HepG2 (cell line): Measurements from ENCODE around the gene MBD5. TPM values are rescaled to one million over a fixed set of nuclear protein-coding genes. Genes with fewer than 3 reads are reported as not detected.

Experiments
- ELF1 ChIP-seq: sonication (generic); formaldehyde crosslinking; IDR thresholded peaks from 2 replicates; pipeline ENCODE4 v1.4.0; 2020; ENCODE audit warnings: missing genetic modification reagents
- FOXC1 ChIP-seq: sonication (generic); formaldehyde crosslinking; IDR thresholded peaks from 2 replicates; pipeline ENCODE4 v1.8.0; 2022; ENCODE audit warnings: mild to moderate bottlenecking, missing genetic modification reagents, borderline replicate concordance
- GPBP1L1 ChIP-seq: sonication (generic); formaldehyde crosslinking; IDR thresholded peaks from 2 replicates; pipeline ENCODE4 v1.5.0; 2020; ENCODE audit warnings: mild to moderate bottlenecking, missing genetic modification reagents
- GZF1 ChIP-seq: sonication (generic); formaldehyde crosslinking; IDR thresholded peaks from 2 replicates; pipeline ENCODE4 v1.5.1; 2020; ENCODE audit warnings: mild to moderate bottlenecking, missing genetic modification reagents
- HCFC1 ChIP-seq: fragments of 150-350 bp; IDR thresholded peaks from 2 replicates; pipeline ENCODE4 v1.6.1; 2014; ENCODE audit warnings: low read depth, low read length
- JUND ChIP-seq: sonication (generic); formaldehyde crosslinking; IDR thresholded peaks from 2 replicates; pipeline ENCODE4 v1.8.0; 2022; ENCODE audit warnings: mild to moderate bottlenecking, missing genetic modification reagents
- NR2F2 ChIP-seq: IDR thresholded peaks from 2 replicates; pipeline ENCODE4 v1.6.1; 2012; ENCODE audit warnings: low read depth, inconsistent platforms, borderline replicate concordance
- POLR2AphosphoS5 ChIP-seq: IDR thresholded peaks from 2 replicates; pipeline ENCODE4 v1.6.1; 2012; ENCODE audit warnings: low read depth, low read length
- REXO4 ChIP-seq: sonication (generic); formaldehyde crosslinking; IDR thresholded peaks from 2 replicates; pipeline ENCODE4 v1.8.0; 2022; ENCODE audit warnings: missing genetic modification reagents, mild to moderate bottlenecking, borderline replicate concordance
- SCMH1 ChIP-seq: sonication (generic); formaldehyde crosslinking; IDR thresholded peaks from 2 replicates; pipeline ENCODE4 v1.9.0; 2021; ENCODE audit warnings: missing genetic modification reagents, mild to moderate bottlenecking, borderline replicate concordance
- SMAD9 ChIP-seq: sonication (generic); formaldehyde crosslinking; IDR thresholded peaks from 2 replicates; pipeline ENCODE4 v1.5.1; 2020; ENCODE audit warnings: mild to moderate bottlenecking, missing genetic modification reagents
- TBL1XR1 ChIP-seq: fragments of 150-350 bp; IDR thresholded peaks from 2 replicates; pipeline ENCODE4 v1.6.1; 2014; ENCODE audit warnings: borderline replicate concordance, low read length; ENCODE audit not compliant: partially characterized antibody
- THYN1 ChIP-seq: sonication (generic); formaldehyde crosslinking; IDR thresholded peaks from 2 replicates; pipeline ENCODE4 v1.8.1; 2023; ENCODE audit warnings: low read depth, mild to moderate bottlenecking, moderate library complexity, missing genetic modification reagents, borderline replicate concordance
- ZBTB25 ChIP-seq: IDR thresholded peaks from 2 replicates; pipeline ENCODE4 v1.6.1; 2018; ENCODE audit warnings: missing genetic modification reagents
- ZNF263 ChIP-seq: sonication (generic); formaldehyde crosslinking; IDR thresholded peaks from 2 replicates; pipeline ENCODE4 v1.4.0; 2020; ENCODE audit warnings: missing genetic modification reagents
- ZNF562 ChIP-seq: sonication (generic); formaldehyde crosslinking; IDR thresholded peaks from 2 replicates; pipeline ENCODE4 v1.8.0; 2022; ENCODE audit warnings: missing genetic modification reagents, borderline replicate concordance
- ZNF564 ChIP-seq: sonication (generic); formaldehyde crosslinking; IDR thresholded peaks from 2 replicates; pipeline ENCODE4 v1.8.1; 2023; ENCODE audit warnings: mild to moderate bottlenecking, missing genetic modification reagents
- ZNF670 ChIP-seq: sonication (generic); formaldehyde crosslinking; IDR thresholded peaks from 2 replicates; pipeline ENCODE4 v1.8.0; 2022; ENCODE audit warnings: mild to moderate bottlenecking, missing genetic modification reagents, borderline replicate concordance
- ZNF761 ChIP-seq: sonication (generic); formaldehyde crosslinking; conservative IDR thresholded peaks from 2 replicates; pipeline ENCODE4 v1.4.0; 2020; ENCODE audit warnings: mild to moderate bottlenecking, missing genetic modification reagents
- polyA plus RNA-seq, 8 experiments: library from polyadenylated mRNA; depleted of rRNA in 3 of 8; stranded (reverse) in 7 of 8; unstranded in 1 of 8; fragments of >200 nt; fragmentation: Illumina TruSeq in 4 of 8; extraction: Trizol in 4 of 8; gene quantifications; 2 replicates each; pipeline versions ENCODE4 v1.2.1 to v1.2.3, GENCODE V29; 2011 to 2016; ENCODE audit warnings: low read depth in 4 of 8, missing spikeins in 1 of 8, mixed read lengths in 1 of 8; ENCODE audit not compliant: insufficient read depth in 1 of 8
- total RNA-seq, 5 experiments: library from RNA; depleted of rRNA; stranded (reverse); fragments of >200 nt; fragmentation: Illumina TruSeq; extraction: Trizol; gene quantifications; 2 replicates each; pipeline ENCODE4 v1.2.3, GENCODE V29; 2016; ENCODE audit warnings: low read depth in 1 of 5
- TF ChIP-seq, protein P1 (sequence below): sonication (generic); formaldehyde crosslinking; IDR thresholded peaks from 2 replicates; pipeline ENCODE4 v1.8.0; 2022; ENCODE audit warnings: mild to moderate bottlenecking, missing genetic modification reagents; ENCODE audit not compliant: insufficient replicate concordance
- TF ChIP-seq, protein P2 (sequence below): sonication (generic); formaldehyde crosslinking; IDR thresholded peaks from 2 replicates; pipeline ENCODE4 v1.4.0; 2020; ENCODE audit warnings: missing genetic modification reagents

MBD5 gene
- total and polyA plus RNA-seq, 2 of the 13 experiments (the other 11 are each of a cell fraction or from before 2014, with no cell fraction given): 13.5 to 26.4 TPM

GRCh38 chr2:148509288-148509902, 488.5 kb downstream of the MBD5 start (continued):
- TF ChIP-seq, protein P1, sequence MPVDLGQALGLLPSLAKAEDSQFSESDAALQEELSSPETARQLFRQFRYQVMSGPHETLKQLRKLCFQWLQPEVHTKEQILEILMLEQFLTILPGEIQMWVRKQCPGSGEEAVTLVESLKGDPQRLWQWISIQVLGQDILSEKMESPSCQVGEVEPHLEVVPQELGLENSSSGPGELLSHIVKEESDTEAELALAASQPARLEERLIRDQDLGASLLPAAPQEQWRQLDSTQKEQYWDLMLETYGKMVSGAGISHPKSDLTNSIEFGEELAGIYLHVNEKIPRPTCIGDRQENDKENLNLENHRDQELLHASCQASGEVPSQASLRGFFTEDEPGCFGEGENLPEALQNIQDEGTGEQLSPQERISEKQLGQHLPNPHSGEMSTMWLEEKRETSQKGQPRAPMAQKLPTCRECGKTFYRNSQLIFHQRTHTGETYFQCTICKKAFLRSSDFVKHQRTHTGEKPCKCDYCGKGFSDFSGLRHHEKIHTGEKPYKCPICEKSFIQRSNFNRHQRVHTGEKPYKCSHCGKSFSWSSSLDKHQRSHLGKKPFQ (CRISPR knock-in tag): no peak
- TF ChIP-seq POLR2AphosphoS5: no peak
- TF ChIP-seq NR2F2: peak; percentile 67; the same call in 1 of the 2 replicates
- TF ChIP-seq REXO4 (CRISPR knock-in tag): no peak
- TF ChIP-seq ZNF761 (CRISPR knock-in tag): 0 out of 2 replicates have a peak, but pooled peaks have one; percentile 49
- no peak for TF ChIP-seq HCFC1
- 0 out of 2 replicates have a peak, but pooled peaks have one; percentile 85 for TF ChIP-seq THYN1 (CRISPR knock-in tag)
- TF ChIP-seq FOXC1: 0 out of 2 replicates have a peak, but pooled peaks have one; percentile 66
- TF ChIP-seq JUND: peak; percentile 41; the same call in 1 of the 2 replicates
- no peak for TF ChIP-seq ZNF564 (CRISPR knock-in tag)
- no peak for TF ChIP-seq GZF1 (CRISPR knock-in tag)
- TF ChIP-seq ZNF670 (CRISPR knock-in tag): no peak
- 0 out of 2 replicates have a peak, but pooled peaks have one; percentile 9 for TF ChIP-seq SMAD9 (CRISPR knock-in tag)
- peak; percentile 82 for TF ChIP-seq ELF1
- no peak for TF ChIP-seq ZNF562
- no peak for TF ChIP-seq GPBP1L1
- peak; percentile 54; the same call in 1 of the 2 replicates for TF ChIP-seq ZBTB25 (CRISPR knock-in tag)
- TF ChIP-seq ZNF263: peak; percentile 66
- TF ChIP-seq TBL1XR1: no peak
- TF ChIP-seq SCMH1: no peak
- TF ChIP-seq, protein P2, sequence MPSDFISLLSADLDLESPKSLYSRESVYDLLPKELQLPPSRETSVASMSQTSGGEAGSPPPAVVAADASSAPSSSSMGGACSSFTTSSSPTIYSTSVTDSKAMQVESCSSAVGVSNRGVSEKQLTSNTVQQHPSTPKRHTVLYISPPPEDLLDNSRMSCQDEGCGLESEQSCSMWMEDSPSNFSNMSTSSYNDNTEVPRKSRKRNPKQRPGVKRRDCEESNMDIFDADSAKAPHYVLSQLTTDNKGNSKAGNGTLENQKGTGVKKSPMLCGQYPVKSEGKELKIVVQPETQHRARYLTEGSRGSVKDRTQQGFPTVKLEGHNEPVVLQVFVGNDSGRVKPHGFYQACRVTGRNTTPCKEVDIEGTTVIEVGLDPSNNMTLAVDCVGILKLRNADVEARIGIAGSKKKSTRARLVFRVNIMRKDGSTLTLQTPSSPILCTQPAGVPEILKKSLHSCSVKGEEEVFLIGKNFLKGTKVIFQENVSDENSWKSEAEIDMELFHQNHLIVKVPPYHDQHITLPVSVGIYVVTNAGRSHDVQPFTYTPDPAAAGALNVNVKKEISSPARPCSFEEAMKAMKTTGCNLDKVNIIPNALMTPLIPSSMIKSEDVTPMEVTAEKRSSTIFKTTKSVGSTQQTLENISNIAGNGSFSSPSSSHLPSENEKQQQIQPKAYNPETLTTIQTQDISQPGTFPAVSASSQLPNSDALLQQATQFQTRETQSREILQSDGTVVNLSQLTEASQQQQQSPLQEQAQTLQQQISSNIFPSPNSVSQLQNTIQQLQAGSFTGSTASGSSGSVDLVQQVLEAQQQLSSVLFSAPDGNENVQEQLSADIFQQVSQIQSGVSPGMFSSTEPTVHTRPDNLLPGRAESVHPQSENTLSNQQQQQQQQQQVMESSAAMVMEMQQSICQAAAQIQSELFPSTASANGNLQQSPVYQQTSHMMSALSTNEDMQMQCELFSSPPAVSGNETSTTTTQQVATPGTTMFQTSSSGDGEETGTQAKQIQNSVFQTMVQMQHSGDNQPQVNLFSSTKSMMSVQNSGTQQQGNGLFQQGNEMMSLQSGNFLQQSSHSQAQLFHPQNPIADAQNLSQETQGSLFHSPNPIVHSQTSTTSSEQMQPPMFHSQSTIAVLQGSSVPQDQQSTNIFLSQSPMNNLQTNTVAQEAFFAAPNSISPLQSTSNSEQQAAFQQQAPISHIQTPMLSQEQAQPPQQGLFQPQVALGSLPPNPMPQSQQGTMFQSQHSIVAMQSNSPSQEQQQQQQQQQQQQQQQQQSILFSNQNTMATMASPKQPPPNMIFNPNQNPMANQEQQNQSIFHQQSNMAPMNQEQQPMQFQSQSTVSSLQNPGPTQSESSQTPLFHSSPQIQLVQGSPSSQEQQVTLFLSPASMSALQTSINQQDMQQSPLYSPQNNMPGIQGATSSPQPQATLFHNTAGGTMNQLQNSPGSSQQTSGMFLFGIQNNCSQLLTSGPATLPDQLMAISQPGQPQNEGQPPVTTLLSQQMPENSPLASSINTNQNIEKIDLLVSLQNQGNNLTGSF: 0 out of 2 replicates have a peak, but pooled peaks have one; percentile 74
